Adrenal gland (tissue), 12 donors: Measurements from ENCODE around the gene TMEM185A. TPM values are rescaled to one million over a fixed set of nuclear protein-coding genes. Genes with fewer than 3 reads are reported as not detected.

Source experiments
- DNase-seq, 7 donors: peaks; one replicate each; pipeline ENCODE4 v3.0.0-alpha.2; 2019 to 2020
- H3K27ac ChIP-seq, 5 donors: fragments of 200-600 bp; sonication (generic) in 4 of 5; 1 replicate in 3 of 5; 2 replicates in 2 of 5; pipeline versions ENCODE4 v1.5.1 to v1.8.0; 2016 to 2020; ENCODE audit warnings: mild to moderate bottlenecking in 1 of 5
- H3K27me3 ChIP-seq: fragments of 200-600 bp; 2 replicates; pipeline ENCODE4 v1.8.0; 2021
- H3K36me3 ChIP-seq, 2 donors: fragments of 200-600 bp; replicated peaks in 1 of 2; 1 replicate in 1 of 2; 2 replicates in 1 of 2; pipeline versions ENCODE4 v1.5.1 to v1.8.0; 2018 to 2022
- H3K4me1 ChIP-seq, 2 donors: fragments of 200-600 bp; replicated peaks in 1 of 2; 1 replicate in 1 of 2; 2 replicates in 1 of 2; pipeline versions ENCODE4 v1.5.1 to v1.8.0; 2018 to 2021
- H3K4me3 ChIP-seq, 4 donors: fragments of 200-600 bp; sonication (generic) in 3 of 4; one replicate each; pipeline ENCODE4 v1.5.1; 2016 to 2018
- H3K9me3 ChIP-seq, 3 donors: fragments of 200-600 bp; sonication (generic) in 1 of 3; replicated peaks in 1 of 3; 1 replicate in 2 of 3; 2 replicates in 1 of 3; pipeline versions ENCODE4 v1.5.1 to v1.8.0; 2016 to 2021
- CTCF ChIP-seq, 6 experiments: fragments of 450-650 bp in 4 of 6; fragments of 200-600 bp in 2 of 6; sonication (generic) in 1 of 6; IDR thresholded peaks; 1 replicate in 5 of 6; 2 replicates in 1 of 6; pipeline versions ENCODE4 v1.5.1 to v1.8.0; 2016 to 2021; ENCODE audit warnings: antibody characterized with exemption in 6 of 6, mild to moderate bottlenecking in 2 of 6, moderate library complexity in 1 of 6
- POLR2A ChIP-seq, 2 donors: fragments of 450-650 bp; IDR thresholded peaks; one replicate each; pipeline ENCODE4 v1.6.1; 2017; ENCODE audit warnings: antibody characterized with exemption in 2 of 2, mild to moderate bottlenecking in 2 of 2, moderate library complexity in 1 of 2
- WGBS, 4 donors: extraction: QIAGEN DNeasy Blood & Tissue Kit in 2 of 4; methylation state at CpG; one replicate each; pipeline versions ENCODE4 v1.1.5 to v1.1.7; 2013 to 2017; 5-methylcytosine and 5-hydroxymethylcytosine counted together
- intact Hi-C, 2 donors: fragments of 100-400 bp; cut with DNase I; formaldehyde crosslinking; loops; one replicate each; pipeline versions ENCODE4 v1.14.1 to v1.15.0; 2022 to 2023
- polyA plus RNA-seq, 3 donors: library from polyadenylated mRNA; stranded (reverse); fragments of 200-250 nt in 2 of 3; fragments of 350-450 nt in 1 of 3; fragmentation: Illumina TruSeq in 1 of 3; extraction: RNeasy Lipid Tissue Mini Kit (QIAGEN cat#74804) in 1 of 3; gene quantifications; one replicate each; pipeline ENCODE4 v1.2.3, GENCODE V29; 2013 to 2014
- total RNA-seq, 9 donors: library from RNA; depleted of rRNA in 4 of 9; stranded (reverse); fragments of >200 nt in 4 of 9; fragments of 120-200 nt in 1 of 9; fragmentation: NEBNext Ultra II Directional in 1 of 9; extraction: Animal tissue kit (Norgen Biotek cat#: 25700) in 1 of 9; gene quantifications; one replicate each; pipeline versions ENCODE4 v1.1.0 to v1.2.4, GENCODE V29; 2013 to 2023
- donor health status: healthy with polysubstance abuse.
- donor health status: Bipolar disorder and iron deficiency.
- donor health status: DM: yes; HTN: yes; CAD: no.
- donor health status: DM: no; HTN: no; CAD: no.
- donor health status: DM: no; HTN: no; CAD: no.
- donor health status: DM: yes; HTN: yes; CAD: no.

TMEM185A gene
- total and polyA plus RNA-seq, 12 donors: 14.8 to 38.0 (median 18.8) TPM

- no peaks in the 10 kb centered on the region for H3K9me3 ChIP-seq
- TF ChIP-seq CTCF (IDR thresholded peaks at IDR 0.05) (no peak), POLR2A (IDR thresholded peaks at IDR 0.05) (no peak)
- H3K27me3 ChIP-seq: peaks cover 2% of the 10 kb centered on the region
- H3K4me1 ChIP-seq: no peaks in the 10 kb centered on the region
- no peak overlapping the region for H3K4me3 ChIP-seq
- DNase-seq: no peak
- WGBS, 4 donors: 60 to 77% (median 74%) methylated on average over 1 to 16 of the region's 16 CpGs
- intact Hi-C loops: no loop called here
- H3K36me3 ChIP-seq: no peaks in the 10 kb centered on the region
- H3K27ac ChIP-seq: no peak overlapping the region
These were observed 20.8 kb upstream of the TMEM185A start for GRCh38 chrX:149652232-149652981.

- no peaks in the 10 kb centered on the region for H3K9me3 ChIP-seq
- intact Hi-C loops: no loop called here
- no peak overlapping the region for H3K27ac ChIP-seq
- 80 to 95% (median 90%) methylated on average over 3 to 5 of the region's 5 CpGs for WGBS, 4 donors
- peaks cover 7% of the 10 kb centered on the region for H3K27me3 ChIP-seq
- no peak overlapping the region for H3K4me3 ChIP-seq
- no peaks in the 10 kb centered on the region for H3K36me3 ChIP-seq
- no peak for DNase-seq
- TF ChIP-seq POLR2A (IDR thresholded peaks at IDR 0.05) (no peak), CTCF (IDR thresholded peaks at IDR 0.05) (no peak)
- no peaks in the 10 kb centered on the region for H3K4me1 ChIP-seq
These were observed 18.6 kb upstream of the TMEM185A start for GRCh38 chrX:149650162-149650561.

- no peak for TF ChIP-seq POLR2A (IDR thresholded peaks at IDR 0.05)
- TF ChIP-seq CTCF (IDR thresholded peaks at IDR 0.05): no peak
- no peak overlapping the region for H3K27ac ChIP-seq
- peaks cover 7% of the 10 kb centered on the region for H3K27me3 ChIP-seq
- H3K36me3 ChIP-seq: no peaks in the 10 kb centered on the region
- H3K9me3 ChIP-seq: no peaks in the 10 kb centered on the region
- no peak for DNase-seq
- intact Hi-C loops: no loop called here
- no peak overlapping the region for H3K4me3 ChIP-seq
- 29 to 78% (median 60%) methylated on average over 1 of the region's 1 CpG for WGBS, 4 donors
- no peaks in the 10 kb centered on the region for H3K4me1 ChIP-seq
These were observed 17.3 kb upstream of the TMEM185A start for GRCh38 chrX:149648932-149649331.

- Histone ChIP-seq H3K27ac (no peak overlapping the region), H3K36me3 (no peaks in the 10 kb centered on the region), H3K27me3 (peaks cover 7% of the 10 kb centered on the region), H3K9me3 (no peaks in the 10 kb centered on the region), H3K4me1 (no peaks in the 10 kb centered on the region), H3K4me3 (no peak overlapping the region)
- TF ChIP-seq CTCF (IDR thresholded peaks at IDR 0.05) (no peak), POLR2A (IDR thresholded peaks at IDR 0.05) (no peak)
- 81 to 100% (median 87%) methylated on average over 3 to 6 of the region's 6 CpGs for WGBS, 4 donors
- intact Hi-C loops: no loop called here
- no peak for DNase-seq
These were observed 15.9 kb upstream of the TMEM185A start for GRCh38 chrX:149647505-149647904.
